Measurements from ENCODE around the gene ZNF382. TPM values are rescaled to one million over a fixed set of nuclear protein-coding genes. Genes with fewer than 3 reads are reported as not detected.
A peak's percentile ranks its signal among the peaks of the same experiment; 100 is the strongest.

The ZNF382 gene
- total and polyA plus RNA-seq, 10 of the 15 experiments (the other 5 are each of a cell fraction or from before 2014, with no cell fraction given) = 0.02 to 0.74 (median 0.55) TPM

GRCh38 chr19:36668646-36669045, 63.5 kb downstream of the ZNF382 start:
- H3K4me2 ChIP-seq (ENCODE audit: control insufficient read depth, insufficient read depth) = no peak overlapping the region

More at GRCh38 chr19:36668646-36669045, 63.5 kb downstream of the ZNF382 start:
- no peaks in the 10 kb centered on the region for H4K20me1 ChIP-seq (ENCODE audit: control insufficient read depth, insufficient read depth)
- BruUV-seq (replicated peaks) = TSS peak; percentile 60
- ChIA-PET CTCF (no interaction called here), SMC1A (ENCODE audit: uncharacterized antibody, unreplicated experiment) (no interaction called here), POLR2A (no interaction called here), RAD21 (ENCODE audit: unreplicated experiment) (no interaction called here)
- no peaks in the 10 kb centered on the region for H3K27me3 ChIP-seq (replicated peaks in 1 of 2; ENCODE audit: control insufficient read depth in 2 of 2, insufficient read depth in 2 of 2, low read length in 1 of 2)
- in situ Hi-C loops (cut with MboI) (no loop called here), intact Hi-C loops (cut with micrococcal nuclease; ENCODE audit: unreplicated experiment) (no loop called here)
- H3K4me3 ChIP-seq = no peak overlapping the region
- H3K79me2 ChIP-seq (ENCODE audit: control insufficient read depth, insufficient read depth, low read length) = no peaks in the 10 kb centered on the region; the same call in 1 of the 2 replicates
- 97% methylated on average over 2 of the region's 2 CpGs for WGBS (ENCODE audit: insufficient coverage, insufficient replicate concordance, low lambda C conversion rate, missing lambda C conversion rate)
- no peak overlapping the region for H3K9ac ChIP-seq (ENCODE audit: control insufficient read depth, insufficient read depth, low read length)
- H2AFZ ChIP-seq (ENCODE audit: control insufficient read depth, low read depth, low read length) = no peak overlapping the region
- FAIRE-seq = no peak
- TF ChIP-seq, protein P1, sequence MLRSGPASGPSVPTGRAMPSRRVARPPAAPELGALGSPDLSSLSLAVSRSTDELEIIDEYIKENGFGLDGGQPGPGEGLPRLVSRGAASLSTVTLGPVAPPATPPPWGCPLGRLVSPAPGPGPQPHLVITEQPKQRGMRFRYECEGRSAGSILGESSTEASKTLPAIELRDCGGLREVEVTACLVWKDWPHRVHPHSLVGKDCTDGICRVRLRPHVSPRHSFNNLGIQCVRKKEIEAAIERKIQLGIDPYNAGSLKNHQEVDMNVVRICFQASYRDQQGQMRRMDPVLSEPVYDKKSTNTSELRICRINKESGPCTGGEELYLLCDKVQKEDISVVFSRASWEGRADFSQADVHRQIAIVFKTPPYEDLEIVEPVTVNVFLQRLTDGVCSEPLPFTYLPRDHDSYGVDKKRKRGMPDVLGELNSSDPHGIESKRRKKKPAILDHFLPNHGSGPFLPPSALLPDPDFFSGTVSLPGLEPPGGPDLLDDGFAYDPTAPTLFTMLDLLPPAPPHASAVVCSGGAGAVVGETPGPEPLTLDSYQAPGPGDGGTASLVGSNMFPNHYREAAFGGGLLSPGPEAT (IDR thresholded peaks at IDR 0.05; ENCODE audit: low read depth) = no peak
- TF ChIP-seq SMAD1 (IDR thresholded peaks at IDR 0.05; ENCODE audit: low read depth, partially characterized antibody) (no peak), FOXK2 (IDR thresholded peaks at IDR 0.05) (no peak), RAD51 (IDR thresholded peaks at IDR 0.05) (no peak), MLLT1 (IDR thresholded peaks at IDR 0.05) (no peak), ATF3 (IDR thresholded peaks at IDR 0.05; ENCODE audit: borderline replicate concordance, extremely low read depth, low read depth, low read length) (no peak), CEBPZ (IDR thresholded peaks at IDR 0.05; ENCODE audit: low read depth, low read length) (no peak), MXI1 (IDR thresholded peaks at IDR 0.05; ENCODE audit: low read depth, low read length) (no peak), HDGF (IDR thresholded peaks at IDR 0.05) (no peak), TBL1XR1 (IDR thresholded peaks at IDR 0.05; ENCODE audit: low read depth, low read length) (no peak), BRCA1 (IDR thresholded peaks at IDR 0.05; ENCODE audit: low read depth, low read length) (no peak), RFX5 (IDR thresholded peaks at IDR 0.05; ENCODE audit: low read depth, low read length) (no peak), CEBPB (IDR thresholded peaks at IDR 0.05; ENCODE audit: borderline replicate concordance in 1 of 2, low read depth in 2 of 2, low read length in 2 of 2) (no peak), STAT1 (conservative IDR thresholded peaks at IDR 0.05) (no peak)
- H3K4me1 ChIP-seq (ENCODE audit: control insufficient read depth, insufficient read depth, low read length) = no peaks in the 10 kb centered on the region; the same call in 1 of the 2 replicates
- no peak overlapping the region for H3K27ac ChIP-seq (ENCODE audit: control insufficient read depth, insufficient read depth)
- no peak for DNase-seq (ENCODE audit: low read depth, low spot score)
- no peak for ATAC-seq
- peaks cover 7% of the 10 kb centered on the region; the same call in 2 of the 3 replicates for H3K9me3 ChIP-seq (replicated peaks; ENCODE audit: control insufficient read depth, insufficient read depth, low read length)
- peaks cover 0 to 1% of the 10 kb centered on the region in 2 experiments; a peak in 1 of 4 replicates for H3K36me3 ChIP-seq (ENCODE audit: control insufficient read depth in 2 of 2, insufficient read depth in 2 of 2, low read length in 1 of 2)
